GM21381 (cell line): ENCODE results near the gene ZNF343.

Experiments
- ATAC-seq: cut with Tn5 transposase; IDR thresholded peaks from one replicate; pipeline ENCODE4 v1.9.1; 2021; ENCODE audit warnings: mild to moderate bottlenecking, moderate library complexity; ENCODE audit not compliant: unreplicated experiment

The ZNF343 gene

DNA sequence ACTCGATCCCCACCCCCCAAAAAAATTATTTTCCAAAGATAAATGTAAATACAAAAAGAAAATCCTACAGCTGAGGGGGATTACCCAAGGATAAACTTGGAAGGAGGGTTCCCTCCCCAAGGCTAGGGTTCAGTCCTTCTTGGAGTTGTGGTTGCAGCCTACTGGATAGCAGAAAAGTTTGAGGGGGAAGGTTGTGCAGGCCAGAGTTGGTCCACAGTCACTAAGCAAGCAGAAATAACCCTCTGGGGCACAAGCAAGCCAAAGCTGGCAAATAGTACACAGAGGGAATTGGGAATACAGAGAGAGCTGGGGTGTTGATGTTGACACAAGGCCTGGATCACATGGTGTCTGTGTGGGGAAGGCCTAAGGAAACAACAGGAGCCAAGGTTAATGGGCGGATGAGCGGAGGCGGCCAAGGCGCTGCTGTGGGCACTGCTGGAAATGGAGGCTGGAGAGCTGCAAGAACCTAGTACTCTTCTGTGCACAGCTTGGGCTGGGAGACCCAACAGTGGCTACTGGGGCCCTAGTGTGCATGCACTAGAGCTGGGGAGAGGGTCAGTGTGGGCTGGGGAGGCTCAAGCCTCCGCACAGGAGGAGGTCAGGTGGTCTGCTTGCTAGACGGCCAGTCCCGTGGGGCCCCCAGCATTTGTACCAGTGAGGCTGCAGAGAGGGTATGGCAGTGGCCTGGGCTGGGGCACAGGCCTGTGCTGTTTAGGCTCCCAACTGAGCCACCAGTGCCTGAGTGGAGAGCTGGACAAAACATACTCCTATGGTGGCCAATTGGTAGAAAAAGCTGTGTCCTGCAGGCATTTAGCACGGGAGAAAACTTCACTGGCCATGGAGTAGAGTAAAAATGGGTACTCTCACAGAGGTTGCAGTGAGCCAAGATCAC is 32.6 kb downstream of the ZNF343 start:
- ATAC-seq, result no peak

DNA sequence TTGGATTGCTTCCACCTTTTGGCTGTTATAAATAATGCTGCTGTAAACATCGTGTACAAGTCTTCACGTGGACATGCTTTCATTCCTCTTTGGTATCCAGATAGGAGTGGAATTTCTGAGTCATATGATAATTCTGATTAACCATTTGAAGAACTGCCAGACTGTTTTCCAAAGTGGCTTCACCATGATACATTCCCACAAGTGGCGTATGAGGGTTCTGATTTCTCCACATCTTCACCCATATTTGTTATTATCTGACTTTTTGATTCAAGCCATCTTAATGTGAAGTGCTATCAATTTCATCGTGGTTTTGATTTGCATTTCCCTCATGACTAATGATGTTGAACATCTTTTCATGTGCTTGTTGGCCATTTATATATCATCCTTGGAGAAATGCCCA is 35.2 kb downstream of the ZNF343 start:
- ATAC-seq, result no peak

DNA sequence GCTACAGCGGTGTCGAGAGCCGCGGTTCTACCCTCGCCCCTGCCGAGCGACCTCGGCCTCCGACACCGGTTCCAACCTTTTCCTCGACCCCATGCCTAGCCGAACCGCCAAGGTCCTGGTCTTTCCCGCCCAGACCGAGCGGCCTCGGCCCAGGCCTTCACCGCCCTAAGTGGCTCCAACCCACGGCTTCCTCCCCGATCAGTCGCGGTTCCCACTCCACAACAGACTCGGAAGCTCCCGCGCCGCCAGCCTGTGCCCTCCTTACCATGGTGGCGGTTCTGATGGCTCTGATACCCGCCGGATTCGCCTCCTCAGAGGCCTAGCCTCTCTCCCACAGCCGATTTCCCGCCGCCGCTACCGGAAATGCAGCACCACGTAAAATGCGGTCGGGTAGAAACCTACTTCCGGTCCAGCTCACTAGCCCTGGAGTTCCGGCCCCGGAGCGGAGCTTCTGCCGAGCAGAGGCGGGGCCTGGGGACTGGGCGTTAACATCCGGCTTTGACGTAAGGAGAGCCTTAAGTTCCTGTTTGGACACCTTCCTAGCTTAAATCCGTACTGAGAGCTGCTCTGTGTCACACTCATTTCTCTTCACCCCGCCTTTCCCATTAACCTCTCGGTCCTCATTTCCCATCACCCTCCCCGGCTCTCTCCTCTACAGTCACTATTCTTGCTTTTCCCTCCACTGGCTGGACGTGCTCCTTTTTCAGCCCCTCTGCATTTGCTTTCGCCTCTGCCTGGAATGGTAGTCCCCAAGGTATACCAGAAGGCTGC is 38.1 kb downstream of the ZNF343 start, which contains the start of gene SNRPB:
SNRPB (minus strand) TSS at position 367 of the 771 bp plus-strand sequence; CDS start at position 268, 99 bp downstream.
- peak; percentile 96 for ATAC-seq

DNA sequence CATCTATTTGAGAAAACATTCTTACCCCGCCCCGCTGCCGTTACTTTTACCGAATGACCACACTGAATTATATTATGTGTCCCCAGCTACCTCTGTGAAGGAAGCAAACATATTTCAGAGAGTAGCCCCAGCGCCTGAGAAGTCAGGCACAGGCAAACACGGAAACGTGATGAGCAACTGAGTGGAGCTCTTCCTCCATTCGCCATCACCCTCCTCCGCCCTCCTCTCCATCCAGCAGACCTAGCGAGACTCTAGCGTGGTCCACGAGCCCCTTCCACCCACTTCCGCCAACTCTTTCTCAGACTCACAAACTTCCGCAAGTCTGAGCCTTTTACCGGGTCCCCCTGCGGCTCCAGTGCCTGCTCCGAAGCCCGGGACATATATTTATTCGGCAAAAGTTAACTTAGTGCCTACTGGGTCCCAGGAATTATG is 38.7 kb downstream of the ZNF343 start:
- peak; percentile 36 for ATAC-seq

DNA sequence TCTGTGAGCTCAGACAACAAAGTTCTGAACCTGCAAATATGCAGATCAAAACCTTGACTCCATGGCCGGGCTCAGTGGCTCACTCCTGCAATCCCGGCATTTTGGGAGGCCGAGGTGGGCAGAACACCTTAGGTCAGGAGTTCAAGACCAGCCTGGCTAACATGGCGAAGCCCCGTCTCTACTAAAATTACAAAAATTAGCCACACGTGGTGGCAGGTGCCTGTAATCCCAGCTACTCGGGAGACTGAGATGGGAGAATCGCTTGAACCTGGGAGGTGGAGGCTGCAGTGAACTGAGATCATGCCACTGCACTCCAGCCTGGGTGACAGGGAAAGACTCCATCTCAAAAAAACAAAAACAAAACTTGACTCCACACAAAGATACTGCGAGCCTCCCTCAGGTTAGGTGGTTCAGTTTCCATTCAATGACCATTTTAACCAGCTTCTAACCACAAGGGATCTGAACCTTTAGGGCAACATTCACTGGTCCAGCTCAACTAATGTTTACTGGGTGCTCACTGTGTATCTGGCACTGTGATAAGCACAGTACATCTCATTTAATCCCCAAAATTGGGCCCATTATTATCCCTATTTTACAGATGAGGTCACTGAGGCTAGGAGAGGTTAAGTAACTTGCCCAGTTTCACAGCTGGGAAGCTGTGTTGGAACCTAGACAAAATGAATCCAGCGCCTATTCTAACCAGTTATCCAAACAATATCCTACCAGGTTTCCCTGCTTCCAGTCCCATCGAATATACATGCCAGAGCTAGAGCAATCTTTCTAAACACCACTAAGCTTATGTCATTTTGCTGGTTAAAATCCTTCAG is 39.9 kb downstream of the ZNF343 start:
- no peak for ATAC-seq

DNA sequence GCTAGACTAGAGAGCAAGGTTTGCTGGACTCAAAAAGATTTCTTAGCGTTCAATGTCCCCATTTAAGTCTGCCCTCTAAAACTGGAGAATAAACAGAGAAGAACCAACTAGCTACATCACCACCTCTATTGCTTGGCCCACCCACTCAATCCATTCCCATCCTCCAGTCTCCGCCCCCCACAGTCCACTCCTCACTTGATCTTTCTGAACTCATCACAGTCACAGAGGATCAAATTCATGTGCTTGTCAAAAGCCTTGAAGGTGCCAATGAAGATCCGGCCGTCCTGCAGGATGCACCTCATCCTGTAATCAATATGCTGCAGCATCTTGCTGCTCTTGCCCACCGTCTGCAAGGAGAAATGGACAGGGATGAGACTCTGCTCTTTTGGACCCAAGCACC is 41.3 kb downstream of the ZNF343 start:
- ATAC-seq, result no peak

DNA sequence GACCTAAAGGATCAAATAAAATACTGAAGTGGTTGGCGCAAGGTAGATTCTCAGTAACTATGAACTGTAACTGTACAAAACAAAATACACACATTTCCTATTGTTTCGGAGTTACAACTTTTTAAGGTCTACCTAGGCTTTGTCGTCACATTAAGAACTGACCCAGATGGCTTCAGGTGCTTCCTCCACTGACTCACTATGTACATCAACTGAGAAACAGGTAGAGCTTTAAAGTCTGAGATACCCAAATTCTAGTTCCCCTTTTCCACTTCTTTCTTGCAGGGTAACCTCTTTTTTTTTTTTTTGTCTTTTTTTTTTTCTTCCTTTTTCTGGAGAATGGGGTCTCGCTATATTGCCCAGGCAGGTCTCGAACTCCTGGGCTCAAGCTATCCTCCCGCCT is 43.6 kb downstream of the ZNF343 start:
- ATAC-seq, result no peak

DNA sequence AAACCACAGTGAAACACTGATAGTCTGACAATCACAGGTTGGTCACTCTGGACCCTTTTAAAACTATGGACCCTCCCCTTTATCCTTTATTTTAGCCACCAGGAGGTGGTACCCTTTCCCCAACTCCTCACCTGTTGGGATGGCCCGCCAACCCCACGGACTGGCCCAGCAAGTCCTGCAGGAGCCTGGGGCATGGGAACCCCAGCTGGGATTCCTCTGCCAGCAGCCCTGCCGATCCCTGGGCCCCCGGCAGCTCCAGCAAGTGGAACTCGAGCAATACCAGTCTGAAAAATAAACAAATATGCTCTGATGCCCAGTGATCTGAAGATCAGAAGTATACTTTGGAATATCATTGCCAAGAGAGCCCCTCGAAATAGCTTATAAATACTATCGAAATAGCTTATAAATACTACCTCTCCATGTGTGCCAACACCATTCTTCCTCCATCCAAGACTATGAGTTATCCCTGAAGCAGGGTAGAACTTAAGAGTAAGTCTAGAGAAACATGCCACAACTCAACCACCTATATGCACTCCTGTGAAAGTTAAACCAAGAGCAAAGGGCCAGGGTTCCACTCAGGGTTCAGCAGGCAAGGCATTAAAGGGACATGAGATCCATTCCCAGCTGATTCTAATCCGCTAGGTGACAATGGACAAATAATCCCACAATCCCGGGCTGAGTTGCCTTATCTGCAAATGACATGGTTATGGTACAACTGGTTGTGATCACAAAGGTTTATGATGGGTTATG is 44.9 kb downstream of the ZNF343 start:
- ATAC-seq, result no peak

DNA sequence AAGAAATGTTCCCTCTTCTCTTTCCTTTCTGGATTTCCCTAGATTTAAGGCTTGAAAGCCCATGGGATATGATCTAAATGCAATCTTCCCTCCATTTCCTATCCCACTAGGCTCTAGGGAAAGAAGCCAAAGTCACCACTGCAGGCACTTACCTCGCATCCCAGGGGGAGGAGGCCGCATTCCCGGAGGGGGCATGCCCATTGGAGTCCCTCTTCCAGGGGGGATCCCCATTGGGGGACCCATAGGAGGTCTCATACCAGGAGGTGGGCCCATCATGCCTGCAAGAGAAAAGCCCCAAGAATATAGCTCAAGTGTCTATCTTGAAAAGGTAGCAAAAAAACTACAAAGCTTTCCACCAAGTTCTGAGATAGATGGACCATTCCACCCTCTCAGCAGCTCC is 46.2 kb downstream of the ZNF343 start:
- no peak for ATAC-seq

DNA sequence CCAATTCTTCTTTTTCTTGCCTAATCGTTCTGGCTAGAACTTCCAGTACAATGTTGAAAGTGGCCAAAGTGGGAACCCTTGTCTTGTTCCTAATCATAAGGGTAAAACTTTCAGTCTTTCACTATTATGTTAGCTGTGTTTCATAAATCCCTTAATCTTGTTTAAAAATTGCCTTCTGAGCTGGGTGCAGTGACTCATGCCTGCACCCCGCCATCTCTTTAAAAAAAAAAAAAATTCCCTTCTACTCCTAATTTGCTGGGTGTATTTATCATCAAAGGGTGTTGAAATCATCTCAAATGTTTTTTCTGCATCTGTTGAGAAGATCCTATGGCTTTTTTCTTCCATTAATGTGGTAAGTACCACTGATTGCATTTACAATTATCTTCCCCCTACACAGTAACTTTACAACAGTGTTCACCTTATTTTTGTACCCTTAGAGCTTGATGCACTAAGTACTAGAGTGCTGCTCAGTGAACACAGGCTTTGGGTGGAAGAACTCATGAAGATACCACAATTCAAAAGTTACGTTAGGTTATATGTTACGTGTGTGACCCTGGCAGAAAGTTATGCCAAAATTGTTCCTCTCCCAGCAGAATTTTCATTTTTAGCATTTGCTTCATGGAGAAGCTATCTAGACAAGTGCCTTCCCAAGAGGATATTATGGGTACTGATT is 47.8 kb downstream of the ZNF343 start:
- ATAC-seq, result no peak

DNA sequence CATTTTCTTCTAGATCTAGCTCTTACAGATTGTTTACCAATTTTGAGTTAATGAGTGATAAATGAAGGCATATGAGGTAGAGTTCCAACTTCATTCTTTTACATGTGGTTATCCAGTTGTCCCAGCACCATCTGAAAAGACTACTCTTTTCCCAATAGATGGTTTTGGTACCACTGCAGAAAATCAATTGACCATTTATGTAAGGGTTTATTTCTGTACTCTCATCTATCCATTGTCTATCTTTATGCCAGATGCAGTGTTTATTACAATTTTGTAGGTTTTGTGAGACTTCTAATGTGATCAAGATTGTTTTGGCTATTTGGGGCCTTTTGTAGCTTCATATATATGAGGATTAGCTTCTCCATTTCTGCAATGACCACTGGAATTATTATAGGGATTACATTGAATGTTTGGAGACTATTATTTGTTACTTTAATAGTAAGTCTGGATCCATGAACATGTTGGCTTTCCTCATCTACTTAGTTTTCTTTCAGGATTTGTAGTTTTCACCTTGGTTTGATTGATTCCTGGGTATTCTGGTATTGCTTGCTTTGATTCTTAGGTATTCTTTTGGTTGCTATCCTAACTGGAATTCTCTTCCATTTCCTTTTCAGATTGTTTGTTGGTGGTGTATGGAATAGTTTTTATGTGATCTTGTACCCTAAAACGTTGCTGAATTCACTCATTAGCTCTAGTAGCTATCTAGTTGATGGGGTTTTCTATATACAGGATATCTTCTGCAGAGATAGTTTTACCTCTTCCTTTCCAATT is 48.5 kb downstream of the ZNF343 start:
- no peak for ATAC-seq

DNA sequence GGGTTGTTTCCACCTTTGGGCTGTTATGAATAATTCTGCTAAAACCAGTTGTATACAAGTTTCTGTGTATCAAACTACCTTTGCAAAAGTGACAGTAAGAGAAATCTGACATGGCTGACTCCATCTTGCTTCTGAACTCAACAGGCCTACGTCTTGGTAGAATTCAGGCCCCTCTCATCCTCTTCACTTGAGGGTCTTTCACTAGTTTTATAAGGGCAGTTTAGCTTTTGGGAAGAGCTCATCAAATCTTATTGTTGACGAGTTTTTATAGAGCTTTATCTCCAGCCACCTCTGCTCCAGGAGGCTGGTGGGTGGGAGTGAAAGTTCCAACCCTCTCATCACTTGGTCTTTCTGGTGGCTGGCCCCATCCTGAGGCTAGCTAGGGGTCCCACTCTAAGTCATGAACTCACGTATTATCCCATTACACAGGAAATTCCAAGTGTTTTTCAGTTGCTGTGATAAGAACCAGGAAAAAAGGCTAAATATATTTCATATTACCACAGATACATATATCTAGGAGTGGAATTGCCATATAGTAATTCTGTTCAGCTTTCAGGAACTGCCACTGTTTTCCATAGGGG is 49.7 kb downstream of the ZNF343 start:
- no peak for ATAC-seq

DNA sequence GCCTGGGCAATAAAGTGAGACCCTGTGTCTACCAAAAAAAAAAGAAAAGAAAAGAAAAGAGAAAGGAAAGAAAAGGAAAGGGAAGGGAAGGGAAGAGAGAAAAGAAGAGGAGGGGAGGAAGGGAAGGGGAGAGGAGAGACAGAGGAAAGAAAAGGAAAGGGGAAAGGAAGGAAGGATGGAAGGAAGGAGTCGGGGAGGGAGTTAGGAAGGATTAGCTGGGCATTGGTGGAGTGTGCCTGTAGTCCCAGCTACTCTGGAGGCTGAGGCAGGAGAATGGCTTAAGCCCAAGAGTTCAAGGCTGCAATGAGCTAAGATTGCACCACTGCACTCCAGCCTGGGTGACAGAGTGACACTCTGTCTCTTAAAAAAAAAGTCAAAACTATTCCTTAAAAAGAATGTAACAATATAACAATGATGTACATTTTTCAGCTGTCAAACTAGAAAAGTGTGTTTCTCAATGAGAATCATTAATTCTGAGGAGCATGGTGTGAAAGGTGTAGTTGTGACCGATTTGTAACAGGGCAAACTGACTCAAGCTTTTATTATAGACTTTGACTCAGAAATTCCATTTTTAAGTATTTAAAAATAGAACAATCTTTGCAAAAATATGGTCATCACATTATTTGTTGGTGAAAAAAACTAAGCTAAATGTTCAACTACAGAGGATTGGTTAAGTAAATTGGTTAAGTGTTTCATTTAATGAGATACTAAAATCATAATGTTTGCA is 52.8 kb downstream of the ZNF343 start:
- ATAC-seq, result no peak

DNA sequence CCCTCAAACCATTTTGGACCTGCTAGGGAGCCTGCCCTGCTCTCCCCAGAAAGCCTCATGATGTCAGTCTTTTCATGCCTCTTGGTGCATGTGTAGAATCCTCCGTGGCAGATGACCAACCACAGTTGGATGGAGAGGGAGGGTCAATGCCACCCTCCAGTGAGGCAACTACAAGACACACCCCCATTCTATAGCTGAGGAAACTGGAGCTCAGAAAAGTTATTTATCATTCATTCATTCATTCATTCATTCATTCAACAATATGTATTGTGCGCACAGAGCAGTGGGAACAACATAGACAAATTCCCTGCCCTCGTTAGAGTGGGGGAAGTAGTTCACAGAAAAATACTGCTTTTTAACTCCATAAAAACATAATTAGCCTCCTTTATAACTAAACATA is 54.9 kb downstream of the ZNF343 start:
- ATAC-seq, result no peak

DNA sequence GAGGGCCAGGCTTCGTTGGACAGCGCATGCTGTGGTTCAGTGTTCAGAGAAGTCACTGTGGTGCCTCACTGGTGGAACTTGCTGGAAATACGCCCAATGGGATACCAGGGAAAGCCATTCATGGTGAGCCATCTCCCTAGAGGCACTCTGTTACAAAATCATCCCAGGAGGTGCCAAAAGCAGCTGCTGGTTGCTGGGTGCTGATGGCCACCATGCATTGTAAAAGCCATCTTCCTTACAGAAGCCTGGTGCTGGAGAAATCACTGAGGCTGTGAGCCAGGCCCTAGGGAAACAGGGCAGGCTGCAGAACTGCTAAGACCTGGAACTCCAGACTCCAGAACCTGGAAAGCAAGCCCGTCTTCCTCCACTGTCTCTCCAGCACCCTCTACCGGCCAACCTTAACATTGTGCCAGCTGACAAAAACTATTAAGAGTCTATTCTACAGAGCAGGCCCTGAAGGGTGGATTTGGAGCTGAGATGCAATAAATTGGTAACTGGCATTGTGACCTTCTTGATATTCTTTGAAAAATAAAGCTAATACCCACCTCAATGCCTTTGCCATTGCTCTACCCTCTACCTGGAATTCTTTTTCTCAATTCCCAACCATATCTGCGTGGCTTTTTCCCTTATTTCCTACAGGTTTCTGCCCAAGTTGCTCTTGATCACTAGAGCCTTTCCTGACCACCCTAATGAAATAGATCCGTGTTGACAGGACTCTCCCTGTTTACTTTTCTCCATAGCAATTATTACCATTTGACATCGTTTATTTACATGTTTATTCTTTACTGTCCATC is 56.6 kb downstream of the ZNF343 start:
- ATAC-seq, result no peak

DNA sequence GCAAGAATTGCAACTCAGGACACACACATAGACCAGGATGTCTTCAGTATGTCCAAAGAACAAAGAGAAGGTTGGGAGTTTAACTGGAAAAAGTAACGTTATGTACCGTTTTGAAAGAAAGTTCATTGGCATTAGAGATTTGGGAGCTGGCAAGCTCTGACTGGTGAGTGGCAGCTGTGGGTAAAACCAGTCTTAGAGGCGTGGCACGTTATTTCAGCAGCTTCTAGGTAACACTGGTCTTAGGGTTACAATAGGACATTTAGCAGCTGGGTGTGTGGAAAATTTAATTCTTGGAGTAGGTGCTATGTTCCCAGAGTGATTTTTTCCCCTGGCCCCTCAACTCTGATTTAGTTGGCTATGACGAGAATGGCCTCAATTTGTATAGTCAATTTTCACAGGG is 57.3 kb downstream of the ZNF343 start:
- no peak for ATAC-seq

DNA sequence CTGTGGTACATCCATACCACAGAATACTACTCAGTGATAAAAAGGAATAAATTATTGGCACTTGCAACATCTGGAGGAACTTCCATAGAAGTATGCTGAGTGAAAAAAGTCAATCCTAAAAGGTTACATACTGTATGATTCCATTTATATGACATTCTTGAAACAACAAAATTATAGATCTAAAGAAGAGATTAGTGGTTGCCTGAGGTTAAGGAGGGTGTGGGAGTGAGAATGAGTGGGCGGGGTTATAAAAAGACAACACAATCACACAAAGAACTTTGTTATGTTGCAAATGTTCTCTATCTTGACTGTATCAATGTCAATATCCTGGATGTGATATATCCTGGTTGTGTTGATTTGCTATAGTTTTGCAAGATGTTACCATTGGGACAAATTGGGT is 59.3 kb downstream of the ZNF343 start:
- ATAC-seq, result no peak
